GM21576 (cell line): ENCODE measurements around the gene PSMB11.
A peak's percentile ranks its signal among the peaks of the same experiment; 100 is the strongest.

Experiments used
- ATAC-seq: cut with Tn5 transposase; IDR thresholded peaks from one replicate; pipeline ENCODE4 v1.9.1; 2021; ENCODE audit warnings: mild to moderate bottlenecking, moderate library complexity; ENCODE audit not compliant: unreplicated experiment

Gene PSMB11

DNA sequence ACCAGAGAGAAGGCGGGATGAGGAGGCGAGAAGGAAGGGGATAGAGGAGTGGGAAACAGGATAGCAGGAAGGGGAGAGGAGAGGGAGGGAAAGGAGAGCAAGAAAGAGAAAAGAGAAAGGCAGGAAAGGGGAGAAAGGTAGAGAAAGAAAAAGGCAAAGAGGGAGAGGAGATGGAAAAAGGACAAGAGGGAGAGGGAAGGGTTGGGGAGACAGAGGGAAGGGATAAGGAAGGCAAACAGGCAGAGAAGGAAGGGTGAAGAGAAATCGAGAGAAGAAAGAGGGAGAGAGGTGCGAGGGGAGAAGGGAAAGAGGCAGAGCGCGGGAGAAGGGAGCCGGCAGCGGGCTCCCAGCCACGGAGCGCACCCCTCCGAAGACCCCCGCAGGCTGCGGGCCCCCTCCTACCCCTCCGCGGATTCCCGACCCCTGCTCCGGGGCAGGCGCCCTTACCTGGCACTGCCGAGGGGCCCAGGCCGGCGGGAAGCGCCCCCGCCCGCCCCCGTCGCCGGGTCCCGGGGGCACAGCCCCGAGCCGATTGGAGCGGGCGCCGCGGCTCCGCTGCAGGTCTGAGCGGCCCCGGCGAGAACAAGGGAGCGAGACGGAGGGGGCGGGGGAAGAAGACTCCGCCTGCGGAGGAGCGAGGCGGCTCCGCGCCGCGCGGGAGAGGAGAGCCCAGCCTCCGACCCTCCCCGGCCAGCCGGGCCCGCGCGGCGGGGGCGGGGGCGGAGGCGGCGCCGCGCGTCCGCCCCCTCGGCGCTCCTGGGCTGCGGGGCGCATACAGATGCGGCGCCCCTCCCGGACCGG, 15.1 kb downstream of the PSMB11 start, which contains the start of gene CDH24:
Gene CDH24 (minus strand): TSS at position 565 of the 801 bp plus-strand sequence. CDS start 1,787 bp downstream, outside the sequence.
- ATAC-seq, result no peak

DNA sequence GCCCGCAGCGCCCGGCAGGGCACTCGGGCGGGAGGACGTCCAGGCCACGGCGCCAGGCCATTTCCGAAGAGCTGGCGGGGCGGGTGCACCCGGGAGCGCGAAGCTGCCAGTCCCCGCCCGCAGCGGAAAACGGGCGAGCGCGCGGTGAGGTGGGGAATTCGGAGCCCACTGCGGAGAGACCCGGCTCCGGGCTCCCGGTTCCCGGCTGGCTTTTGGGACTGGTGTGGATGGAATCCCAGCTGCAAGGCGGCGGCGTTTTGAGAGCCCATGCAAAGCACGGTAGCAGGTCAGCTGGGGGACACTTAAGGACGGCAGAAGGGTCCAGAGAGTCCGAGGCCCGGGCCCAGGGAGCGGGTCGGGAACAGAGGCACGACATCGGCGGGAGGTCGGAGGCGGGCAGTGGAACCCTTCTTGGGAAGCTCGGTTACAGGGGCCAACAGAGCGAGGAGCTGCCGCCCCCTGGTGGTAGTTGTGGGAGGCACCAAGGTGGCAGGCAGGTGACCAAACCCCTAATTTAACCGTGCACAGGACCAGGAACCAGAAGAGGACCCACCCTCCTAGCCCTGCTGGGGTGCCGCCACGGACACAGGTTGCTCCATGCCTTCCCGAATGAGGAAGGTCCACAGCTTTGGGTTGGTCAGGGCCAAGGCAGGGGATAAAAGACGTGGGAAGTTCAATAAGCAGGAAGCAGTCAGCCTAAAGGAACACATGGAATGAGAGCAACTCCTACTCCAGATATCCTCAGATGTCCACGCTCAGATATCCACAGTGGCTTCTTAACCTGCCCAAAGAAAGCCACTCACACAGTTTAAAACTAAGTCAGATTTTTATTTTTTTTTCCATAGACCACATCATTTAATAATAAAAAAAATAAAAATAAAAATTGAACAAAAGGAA, 16.0 kb downstream of the PSMB11 start:
- peak; percentile 55 for ATAC-seq

DNA sequence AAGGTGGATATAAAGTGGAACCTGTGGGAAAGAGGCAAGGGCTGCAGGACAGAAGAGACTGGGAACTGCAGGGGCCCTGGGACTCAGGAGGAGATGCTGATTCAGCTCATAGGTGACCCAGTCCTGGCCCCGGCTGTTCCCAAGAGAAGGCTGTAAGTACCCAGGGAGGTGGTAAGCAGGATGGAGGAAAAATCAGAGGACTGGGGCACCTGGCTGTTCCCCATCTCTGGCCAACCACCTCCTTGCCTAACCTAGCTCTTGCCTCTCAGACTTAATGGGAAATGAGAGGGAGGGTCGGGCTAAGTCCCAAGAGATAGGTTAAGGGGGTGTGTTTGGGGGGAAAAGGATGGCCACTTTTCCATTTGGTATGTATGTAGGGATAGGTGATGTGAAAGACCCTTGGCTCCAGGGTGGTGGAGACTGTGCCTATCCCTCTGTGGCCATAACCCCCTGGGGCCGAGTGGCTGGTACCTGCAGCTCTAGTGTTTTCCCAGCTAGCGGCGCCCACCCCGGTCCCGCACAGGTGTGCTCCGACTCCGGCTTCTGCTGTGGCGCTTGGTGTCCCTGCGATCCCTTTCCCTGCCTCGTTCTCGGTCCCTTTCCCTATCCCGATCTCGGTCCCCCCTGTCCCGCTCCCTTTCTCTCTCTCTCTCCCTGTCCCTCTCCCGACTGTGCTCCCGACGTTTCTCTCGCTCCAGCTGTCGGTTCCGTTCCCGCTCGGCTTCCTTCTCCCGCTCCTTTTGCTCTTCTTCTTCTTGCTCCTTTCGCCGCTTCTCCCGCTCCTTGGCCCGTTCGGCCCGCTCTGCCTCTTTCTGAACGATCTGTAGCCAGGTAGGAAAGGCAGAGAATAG, 16.9 kb downstream of the PSMB11 start:
- no peak for ATAC-seq

DNA sequence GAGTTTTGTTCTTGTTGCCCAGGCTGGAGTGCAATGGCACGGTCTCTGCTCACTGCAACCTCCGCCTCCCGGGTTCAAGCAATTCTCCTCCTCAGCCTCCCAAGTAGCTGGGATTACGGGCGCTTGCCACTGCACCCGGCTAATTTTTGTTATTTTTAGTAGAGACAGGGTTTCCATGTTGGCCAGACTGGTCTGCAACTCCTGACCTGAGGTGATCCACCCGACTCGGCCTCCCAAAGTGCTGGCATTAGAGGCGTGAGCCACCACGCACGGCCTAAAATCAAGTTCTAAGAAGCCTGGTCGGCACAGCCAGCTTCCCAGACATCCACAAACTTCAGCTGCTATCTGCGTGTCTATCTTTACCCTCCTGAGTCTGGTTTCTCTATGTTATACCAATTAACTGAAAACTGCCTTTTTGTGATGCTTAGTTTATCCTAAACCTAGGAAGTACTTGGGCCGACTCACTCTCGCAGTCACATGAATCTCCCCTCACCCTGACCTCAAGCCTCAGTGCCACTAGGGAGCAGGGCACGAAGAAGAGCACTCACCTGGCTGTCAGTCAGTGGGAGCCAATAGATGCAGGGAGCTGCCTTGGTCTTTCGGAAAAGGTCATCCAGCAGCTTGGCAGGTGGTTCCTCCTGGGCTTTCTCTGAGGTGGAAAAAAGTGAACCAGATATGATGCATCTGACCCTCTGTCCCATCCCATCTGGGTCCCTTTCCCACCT, 18.7 kb downstream of the PSMB11 start:
- ATAC-seq, result no peak

DNA sequence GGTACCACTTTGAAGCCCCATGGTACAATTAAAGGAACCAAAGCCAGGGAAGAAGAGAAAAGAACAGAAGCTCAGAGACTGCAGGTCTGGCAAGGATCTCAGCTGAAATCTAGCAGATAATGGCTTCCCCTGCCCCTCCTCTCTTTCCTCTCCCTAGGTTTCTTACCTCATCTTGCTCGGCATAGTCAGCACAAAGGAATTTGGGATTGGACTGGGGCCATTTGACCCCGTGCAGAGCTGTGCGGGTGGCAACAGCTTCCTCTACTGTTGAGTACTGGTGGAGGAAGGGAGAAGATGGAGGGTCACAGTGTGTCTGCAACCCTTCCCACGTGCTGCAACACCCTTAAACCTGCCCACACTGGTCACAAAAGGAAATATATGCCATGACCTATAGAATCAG, 20.0 kb downstream of the PSMB11 start:
- ATAC-seq, result no peak

DNA sequence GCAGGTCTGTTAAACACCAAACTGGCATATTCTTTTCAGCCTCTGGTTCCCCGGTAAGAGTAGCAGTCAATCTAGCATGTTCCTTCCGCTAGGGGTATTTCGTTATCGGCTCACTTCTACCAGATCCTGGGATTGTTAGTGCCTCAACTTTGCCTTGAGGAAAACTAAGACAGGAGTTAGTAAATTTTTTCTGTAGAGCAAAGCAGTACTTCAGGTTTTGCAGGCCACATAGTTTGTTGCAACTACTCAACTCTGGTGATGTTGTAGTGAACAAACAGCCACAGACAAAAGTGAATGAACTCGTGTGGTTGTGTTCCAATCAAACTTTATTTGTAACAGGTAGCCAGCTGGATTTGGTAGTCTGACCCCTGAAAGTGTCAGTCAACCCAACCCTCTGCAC, 21.6 kb downstream of the PSMB11 start:
- no peak for ATAC-seq

DNA sequence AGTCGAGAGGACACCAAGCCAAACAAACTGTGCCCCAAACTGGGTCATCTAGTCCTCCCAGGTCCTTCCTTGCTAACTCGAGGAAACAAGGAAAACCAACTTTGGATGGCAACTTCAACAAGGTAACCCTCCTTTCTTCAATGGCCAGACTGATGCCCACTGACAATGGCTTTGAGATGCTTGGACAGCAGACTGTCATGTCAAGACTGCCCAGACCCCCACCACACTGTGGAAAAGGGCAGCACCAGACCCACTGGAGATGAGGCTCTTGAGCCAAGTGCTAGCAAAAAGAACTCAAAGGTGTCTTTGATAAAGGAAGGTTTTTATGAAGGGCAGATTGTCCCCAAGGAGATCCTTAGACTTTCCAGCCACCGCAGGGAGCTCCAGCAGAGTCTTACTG, 24.4 kb downstream of the PSMB11 start:
- no peak for ATAC-seq

DNA sequence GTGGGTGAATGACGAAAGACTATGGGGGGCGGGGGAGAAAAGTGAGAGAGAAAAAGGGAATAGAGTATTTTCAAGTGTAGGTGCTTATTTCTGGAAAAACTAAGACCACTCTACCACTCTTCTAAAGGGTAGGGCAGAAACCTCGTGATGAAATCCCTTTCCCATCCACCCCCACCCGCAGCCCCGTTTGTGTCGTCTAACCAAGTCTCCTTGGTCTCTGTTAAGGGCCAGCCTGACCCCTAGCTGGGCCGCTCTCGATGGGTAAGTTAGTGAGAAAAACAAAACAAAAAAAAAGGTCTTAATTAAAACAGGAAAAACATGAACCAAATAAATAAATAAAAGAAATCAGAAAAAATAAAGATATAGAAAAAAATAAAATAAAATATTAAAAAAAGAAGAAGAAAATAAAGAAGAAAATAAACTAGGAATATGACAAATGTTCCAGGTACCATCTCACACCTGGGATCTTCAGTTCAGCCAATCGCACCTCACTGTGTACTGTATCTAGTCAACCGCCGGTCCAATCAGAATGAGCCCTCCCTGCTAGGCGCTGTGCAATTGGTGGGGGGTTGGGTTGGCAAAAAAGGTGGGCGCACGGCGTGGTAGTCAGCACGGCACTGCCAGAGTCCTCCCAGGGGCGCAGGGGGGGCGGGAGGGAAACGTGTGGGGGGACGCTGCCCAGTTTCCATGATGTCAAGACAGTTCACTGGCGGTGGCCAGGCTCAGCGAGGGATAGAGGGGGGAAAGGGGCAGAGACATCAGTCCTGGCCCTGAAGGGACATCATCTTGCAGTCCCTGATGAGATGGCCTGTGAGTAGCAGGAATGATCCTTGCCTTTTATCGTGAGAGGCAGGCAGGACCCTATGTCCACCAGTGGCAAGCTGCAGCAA, 25.1 kb downstream of the PSMB11 start:
- no peak for ATAC-seq

DNA sequence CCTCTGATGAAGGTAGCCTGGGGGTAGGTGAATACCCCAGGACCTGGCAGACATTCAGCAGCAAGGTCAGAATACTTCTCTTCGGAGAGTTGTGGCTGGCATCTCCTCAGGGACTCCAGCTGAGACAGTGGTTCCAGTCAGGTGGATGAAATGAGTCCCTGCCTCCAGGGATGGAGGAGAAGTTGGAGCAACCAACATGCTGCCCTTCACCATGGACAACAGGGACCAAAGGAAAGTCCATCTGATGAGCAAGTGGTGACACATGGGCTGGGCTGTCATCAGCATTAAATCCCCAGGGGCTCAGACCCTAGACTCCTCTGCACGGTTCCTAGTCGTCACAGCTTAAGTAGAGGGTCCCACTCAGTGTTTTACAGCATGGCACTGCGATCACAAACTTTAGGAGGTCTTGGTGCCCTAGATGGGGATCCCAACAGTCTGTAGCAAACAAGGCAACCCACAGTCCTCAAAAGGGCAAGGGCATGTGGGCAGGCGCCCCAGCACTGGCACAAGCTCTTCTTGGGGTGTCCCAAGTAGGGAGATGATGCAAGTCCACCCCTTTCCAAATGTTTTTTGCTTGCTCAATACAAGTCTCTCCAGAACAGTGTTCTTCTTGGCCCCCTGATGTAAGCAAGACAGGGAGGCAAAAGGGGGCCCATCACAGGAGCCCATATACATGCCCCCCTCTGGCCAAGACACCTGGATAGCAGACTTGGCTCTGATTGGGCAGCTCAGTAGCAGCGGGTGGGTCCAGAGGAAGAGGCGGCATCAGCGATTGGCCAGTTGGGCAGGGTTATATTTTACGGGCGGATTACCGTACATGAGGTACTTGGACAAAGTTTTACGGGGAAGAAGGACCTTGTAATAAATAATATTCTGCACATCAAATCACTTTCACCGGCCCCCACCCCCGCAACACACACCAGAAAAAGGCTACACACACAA, 26.1 kb downstream of the PSMB11 start:
- ATAC-seq, result no peak

DNA sequence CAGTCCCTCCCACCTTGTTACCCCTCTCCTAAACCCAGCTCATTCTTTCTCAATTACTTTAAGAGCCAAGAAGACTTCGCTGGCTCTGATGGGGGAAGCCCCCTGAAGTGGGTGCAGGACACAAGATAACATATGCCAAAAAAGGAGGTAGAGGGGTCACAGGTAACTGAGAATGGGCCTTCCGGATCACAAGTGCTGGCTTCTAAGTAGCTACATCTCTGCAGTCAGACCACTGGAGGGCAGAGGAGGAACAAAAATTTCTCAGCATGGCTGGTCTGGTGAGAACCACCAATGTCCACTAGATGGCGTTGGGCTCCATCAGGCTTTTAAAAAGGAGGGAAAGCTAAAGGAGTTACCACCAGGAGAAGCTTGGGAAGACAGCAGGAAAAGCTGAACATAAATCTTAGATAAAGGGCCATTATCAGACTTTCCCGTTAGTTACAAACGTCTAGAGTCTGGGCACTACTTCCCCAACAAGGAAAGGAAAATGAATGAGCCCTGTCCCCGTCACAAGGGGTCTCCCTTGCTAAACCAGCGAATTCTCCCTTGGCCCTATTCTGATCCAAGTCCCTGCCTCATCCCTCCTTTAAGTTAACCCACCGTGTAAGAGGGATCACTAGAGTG, 26.9 kb downstream of the PSMB11 start:
- ATAC-seq, result peak; percentile 68

DNA sequence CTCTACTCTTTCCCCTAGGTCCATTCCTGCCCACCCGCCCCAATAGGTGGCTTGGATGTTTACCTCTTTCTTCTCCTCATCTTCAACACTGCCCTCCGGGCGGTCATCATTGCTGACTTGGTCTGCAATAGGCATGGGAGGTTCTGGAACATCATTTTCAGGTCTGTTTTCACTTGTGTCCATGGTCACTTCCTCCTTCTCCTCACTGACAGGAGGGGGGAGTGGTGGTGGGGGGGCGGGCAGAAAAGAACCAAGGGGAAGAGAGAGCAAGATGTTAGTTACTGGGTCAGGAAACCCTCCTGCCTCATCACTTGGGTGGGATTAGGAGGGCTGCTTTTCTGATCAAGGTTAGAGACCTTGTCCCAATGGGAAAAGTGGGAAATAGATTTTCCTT, 27.4 kb downstream of the PSMB11 start:
- ATAC-seq, result no peak

DNA sequence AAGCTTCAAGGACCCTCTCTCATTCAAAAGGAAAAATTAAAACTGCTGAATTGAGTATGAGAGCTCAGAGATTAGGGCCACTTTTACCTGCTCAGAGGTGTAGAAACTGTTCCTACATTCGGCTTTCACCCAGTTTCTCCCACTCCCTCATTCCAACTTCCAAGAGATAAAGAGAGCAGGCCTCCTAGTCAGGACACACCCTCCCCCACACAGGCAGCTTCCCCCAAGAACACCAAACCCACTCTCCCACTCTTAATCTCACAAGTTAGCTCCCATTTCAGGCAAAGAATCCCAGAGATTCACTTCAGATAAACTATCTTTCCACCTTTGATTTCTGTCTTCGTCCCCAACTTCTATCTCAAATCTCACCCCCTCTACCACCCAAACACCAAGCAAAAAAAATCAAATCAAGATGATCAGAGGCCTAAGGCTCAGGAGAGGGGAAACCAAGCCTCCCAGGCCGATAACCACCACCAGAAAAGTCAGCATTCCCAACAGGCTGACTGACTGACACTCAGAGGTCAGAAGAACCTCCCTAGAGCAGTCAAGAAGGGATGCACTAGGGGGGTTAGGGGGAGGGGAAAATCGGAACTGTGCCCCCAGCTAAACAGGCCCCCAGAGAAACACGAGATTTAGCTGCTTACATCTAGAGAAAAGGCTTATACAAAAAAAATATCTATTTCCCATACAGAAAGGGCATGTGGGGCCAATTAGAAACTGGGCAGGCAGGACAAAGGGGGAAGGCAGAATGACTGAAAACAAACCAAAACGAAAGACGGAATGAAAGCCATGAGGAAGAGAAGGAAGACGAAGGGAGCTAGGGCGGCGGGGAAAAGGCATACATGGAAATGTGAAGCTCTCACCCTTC, 28.5 kb downstream of the PSMB11 start:
- ATAC-seq, result no peak

DNA sequence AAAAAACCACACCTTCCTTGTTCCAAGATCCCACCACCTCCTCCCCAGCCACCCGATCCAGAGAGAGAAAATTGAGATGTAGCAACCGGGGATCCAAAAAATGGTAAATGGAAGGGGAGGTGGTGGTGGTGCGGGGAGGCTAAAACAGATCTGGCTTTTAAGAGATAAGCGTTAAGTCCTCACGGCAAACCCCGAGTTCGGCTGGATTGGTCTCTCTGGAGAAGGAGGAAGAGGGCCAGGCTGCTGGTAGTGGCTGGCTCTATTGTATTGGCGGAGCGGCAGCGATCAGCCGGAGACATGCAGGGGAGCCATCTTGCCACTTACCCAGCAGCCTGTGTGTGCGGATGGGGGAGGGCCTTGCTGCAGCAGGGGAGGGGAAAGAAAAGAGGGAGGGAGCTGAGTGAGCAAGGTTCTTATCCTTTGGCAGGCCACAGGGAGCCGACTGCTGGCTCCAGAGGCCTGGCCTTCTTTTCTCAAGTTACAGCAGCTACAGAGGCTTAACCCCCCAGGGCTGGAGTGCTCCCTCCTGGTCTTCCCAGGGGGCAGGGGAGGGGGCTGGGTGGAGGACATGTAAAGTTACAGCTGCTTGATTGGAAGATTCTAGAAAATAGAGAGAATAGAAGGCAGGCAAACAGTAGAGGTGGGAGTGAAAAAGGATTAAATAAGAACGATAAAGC, 29.4 kb downstream of the PSMB11 start:
- peak; percentile 90 for ATAC-seq

DNA sequence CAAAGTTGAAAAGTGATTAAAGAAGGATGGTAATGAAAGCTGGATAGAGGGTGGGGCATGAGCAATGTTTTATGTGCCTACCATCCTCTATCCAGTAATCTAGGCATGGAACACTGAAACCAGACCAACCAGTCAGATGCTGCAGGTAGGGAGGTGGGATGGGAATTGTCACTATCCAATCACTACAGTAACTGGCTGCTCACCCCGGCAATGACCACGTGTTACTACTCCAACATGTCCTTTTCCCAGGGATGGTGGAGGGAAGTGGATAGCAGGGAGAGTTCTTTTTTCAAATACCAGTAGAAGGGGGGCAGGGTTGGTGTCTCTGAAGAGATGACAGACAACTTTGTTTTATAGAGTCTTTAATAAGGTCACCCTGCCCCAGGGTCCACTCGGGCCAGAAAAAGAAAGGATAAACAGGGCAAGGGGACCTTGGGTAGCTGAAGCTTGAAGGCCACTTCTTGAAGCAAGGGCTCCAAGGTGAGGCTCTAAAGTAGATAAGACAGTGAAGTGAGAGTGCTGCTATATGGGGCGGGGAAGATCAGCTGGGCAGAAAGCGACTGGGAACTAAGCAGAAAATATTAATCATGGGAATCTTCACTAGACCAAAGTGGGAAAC, 30.0 kb downstream of the PSMB11 start:
- ATAC-seq, result no peak

DNA sequence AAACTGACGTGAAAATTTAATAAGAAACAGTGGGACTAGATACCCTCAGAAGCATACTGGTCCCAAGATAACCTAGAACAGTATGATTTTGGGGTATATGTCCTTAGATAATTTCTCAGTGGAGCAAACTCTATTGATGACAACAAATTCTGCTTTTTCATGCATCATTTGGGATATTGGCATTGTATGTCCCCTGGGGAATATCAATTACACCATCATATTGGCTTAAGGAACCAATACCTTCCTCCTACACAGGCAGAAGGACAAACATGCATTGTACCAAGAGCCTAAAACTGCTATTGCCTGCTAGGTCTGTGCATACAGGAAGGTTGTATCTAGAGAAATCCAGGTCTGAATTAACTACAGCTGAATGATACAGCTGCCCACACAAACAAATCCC, 32.9 kb downstream of the PSMB11 start:
- no peak for ATAC-seq
